Central memory CD4-positive, alpha-beta T cell (primary cell): Measurements from ENCODE around the gene KCNAB3.
A peak's percentile ranks its signal among the peaks of the same experiment; 100 is the strongest.

ENCODE experiments used
- DNase-seq: peaks from one replicate; pipeline ENCODE4 v3.0.0; 2022

The KCNAB3 gene

DNA sequence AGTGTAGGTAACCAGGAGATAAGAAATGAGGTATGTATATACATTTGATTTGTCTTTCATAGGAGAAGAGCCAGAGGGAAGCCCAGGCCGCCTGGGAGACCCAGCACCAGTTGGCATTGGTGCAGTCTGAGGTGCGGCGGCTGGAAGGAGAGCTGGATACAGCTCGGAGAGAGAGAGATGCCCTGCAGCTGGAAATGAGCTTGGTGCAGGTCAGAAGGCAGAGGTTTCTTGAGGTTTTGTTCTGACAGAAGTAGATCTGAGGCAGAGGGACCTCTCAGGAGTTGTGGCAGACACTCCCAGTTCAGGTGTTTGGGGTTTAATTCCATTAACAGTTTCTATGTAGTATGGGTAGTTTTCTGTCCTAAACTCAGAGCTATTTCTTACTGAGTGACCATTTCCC lies 10.4 kb upstream of the KCNAB3 start:
- no peak for DNase-seq

DNA sequence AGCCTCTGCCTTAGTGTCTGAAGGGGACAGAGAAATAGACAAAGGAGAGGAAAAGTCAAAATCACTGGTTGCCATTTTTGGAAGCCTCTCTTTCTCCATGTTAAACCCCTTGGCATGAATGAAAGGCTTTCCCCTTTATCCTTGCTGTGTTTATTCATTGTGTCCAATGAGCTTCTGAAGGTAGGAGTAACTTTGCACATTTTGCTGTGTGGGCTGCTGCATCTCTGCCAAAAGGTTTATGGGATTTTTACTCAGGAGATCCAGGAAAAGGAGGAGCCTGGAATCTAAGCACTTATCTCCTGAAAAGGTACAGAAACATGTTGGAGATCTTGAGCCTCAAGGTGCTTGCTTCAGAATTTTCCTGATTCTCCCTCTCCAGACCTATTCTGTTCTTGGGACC lies 6.2 kb upstream of the KCNAB3 start:
- DNase-seq, result no peak

GRCh38 chr17:7932949-7933348 lies 3.3 kb upstream of the KCNAB3 start:
- DNase-seq, result no peak

DNA sequence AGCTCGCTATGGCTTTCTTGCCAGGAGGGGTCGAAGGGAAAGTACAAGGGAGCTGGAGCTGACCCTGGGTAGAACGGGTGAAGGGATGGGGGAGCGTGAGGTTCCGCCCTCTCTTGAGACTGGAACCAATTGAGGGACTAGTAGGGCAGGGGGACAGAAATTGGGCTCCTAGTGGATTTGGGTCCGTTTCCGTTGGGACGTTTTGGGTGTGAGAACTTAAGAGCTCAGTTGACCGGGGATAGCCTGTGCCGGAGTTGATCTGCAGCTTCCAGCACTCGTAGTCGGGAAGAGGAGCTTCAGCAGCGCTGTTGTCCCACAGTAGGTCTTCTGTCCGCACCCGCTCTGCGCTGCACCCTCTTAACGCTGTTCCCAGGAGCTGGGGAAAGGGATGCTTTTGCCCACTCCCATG lies 2.8 kb upstream of the KCNAB3 start:
- peak; percentile 11 for DNase-seq

- peak; percentile 99 for DNase-seq
These were observed 2.2 kb upstream of the KCNAB3 start, which contains the start of the genes CNTROB and TRAPPC1 for GRCh38 chr17:7931709-7932482. Gene CNTROB, plus strand, starts transcription at chr17:7932206. Its CDS starts 874 bp downstream, at chr17:7933080. Gene TRAPPC1, minus strand, starts transcription at chr17:7931946. Its CDS starts 117 bp downstream, at chr17:7931829.

DNA sequence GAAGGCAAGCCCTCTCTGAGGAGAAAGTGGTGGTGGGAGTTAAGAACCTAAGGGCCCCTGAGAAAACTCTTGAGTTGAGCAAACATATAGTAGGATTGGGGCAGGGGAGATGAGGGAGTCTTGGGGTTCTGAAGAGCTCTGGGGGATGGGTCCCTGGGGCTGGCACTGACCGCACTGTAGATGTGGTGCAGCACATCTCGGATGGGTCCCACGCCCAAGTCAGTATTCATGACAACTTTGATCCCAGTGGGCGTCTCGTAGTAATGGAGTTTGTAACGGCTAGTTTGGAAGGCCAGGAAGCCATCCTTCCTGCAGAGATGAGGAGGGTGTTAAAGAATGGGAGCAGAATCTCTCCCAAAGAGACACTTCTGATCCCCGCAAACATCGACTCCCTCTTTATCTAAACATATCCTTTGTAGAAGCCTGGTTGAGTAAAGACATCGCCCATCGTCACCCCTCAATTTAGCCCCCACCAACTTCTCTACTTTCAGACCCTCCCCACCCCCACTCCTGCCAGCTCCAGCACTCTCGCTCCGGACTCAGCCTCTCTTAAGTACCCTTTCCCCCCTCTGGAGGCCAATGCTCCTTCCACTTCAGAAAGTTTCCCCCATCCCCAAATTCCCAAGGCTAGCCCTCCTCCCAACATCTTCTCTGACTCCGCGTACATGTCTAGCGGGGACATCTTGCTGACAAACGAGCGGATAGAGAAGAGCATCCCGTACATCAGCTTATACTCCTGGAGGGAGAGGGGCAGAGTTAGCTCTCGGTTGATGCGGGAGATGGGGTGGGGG lies 1.4 kb upstream of the KCNAB3 start:
- no peak for DNase-seq

- no peak for DNase-seq
These were observed 2.1 kb downstream of the KCNAB3 start for GRCh38 chr17:7927596-7927995.

GRCh38 chr17:7922845-7923628 lies 6.6 kb downstream of the KCNAB3 start:
- DNase-seq, result peak; percentile 76

DNA sequence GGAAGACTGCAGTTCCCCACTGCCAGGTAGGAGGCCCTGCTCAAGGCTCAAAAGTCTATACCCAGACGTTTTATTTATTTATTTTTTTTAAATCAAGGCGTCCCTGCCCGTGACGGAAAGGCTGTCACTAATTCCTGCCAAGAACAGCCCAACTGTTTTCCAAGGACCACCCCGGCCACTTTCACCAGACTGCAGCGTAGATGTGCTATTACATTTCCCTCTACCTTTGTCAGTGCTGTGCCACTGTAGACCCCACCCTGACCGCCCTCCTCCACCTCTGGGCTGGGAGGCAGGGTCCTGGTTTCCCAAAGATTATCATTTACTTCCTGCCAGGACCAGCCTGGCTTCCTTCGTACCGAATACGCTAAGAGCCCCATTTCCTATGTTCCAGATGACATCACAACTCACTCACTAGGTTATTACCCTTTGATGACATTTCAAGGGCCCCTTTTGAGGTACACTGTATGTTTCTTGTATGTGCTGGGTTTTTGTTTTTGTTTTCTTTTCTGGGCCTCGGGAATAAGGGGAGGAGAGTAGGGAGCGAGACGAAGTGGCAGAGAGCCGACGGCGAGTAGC lies 7.3 kb downstream of the KCNAB3 start:
- no peak for DNase-seq

DNA sequence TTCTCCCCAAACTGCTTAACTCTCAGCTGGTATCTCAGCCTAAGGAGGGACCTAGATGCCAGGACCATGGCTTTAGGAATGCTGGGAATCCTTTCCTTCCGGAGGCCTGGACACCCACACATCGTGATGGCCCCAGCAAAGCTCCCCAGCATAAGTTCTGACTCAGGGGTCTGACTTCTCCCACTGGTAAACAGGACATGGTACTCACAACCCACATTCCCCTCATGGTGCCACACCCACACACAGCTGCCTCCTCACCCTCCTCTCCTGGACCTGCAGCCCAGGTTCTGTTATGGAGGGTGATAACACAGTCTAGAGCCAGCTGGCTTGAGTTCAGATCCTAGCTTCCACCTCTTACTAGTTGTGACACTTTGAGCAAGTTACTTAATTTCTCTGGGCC lies 12.8 kb downstream of the KCNAB3 start:
- DNase-seq, result no peak

DNA sequence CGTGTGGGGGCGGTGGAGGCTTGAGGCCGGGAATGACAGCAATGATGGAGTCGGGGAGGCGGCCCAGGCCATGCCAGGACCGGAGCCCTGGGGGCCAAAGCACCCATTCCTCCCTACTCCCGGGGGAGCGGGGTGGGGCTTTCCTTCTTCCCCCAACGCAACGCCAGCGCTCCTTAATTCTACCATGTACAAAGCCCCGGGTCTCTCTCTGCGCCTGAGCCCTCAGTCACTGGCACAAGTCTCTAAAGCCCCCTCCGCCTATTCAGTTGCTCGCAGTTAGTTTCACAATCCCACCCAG lies 13.3 kb downstream of the KCNAB3 start:
- DNase-seq, result no peak

DNA sequence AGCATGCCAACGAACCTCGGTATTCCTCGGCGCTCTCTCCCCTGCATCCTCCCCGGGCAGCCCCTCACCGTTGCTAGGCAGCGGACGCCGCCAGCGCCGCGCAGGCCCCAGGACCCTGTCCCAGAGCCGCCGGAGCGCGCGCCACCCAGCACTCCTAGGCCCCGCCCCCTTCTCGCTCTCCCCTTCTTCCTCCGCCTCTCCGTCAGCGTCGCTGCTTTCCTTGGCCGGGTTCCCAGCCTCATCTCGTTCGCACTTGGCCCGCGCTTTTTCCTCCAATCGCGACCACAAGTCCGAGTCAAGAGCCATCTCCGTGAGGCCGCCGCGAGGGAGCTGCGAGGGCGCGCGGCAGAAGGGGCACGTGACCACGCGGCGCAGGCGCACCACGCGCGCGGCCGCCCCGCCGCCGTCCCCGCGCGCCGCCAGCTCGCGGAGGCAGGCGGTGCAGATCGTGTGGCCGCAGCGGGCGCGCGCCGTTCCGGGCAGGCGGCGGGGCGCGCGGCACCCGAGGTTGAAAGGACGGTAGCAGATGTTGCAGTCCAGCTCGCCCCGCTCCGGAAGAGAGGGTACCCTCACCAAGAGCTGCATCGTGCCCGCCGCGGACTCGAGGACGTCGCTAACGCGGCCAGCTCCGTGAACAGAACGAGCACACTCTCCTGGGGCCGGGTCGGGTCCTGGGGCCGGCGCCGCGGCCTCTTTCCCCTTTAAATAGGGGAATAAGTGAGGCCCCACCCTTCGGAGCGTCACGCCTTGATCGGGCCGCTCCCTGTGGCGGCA lies 13.9 kb downstream of the KCNAB3 start, which contains the start of gene RNF227:
Gene RNF227 (minus strand): TSS at position 679 of the 774 bp plus-strand sequence. CDS start 94 bp downstream, at position 585.
- DNase-seq, result peak; percentile 79

- DNase-seq, result no peak
These were observed 14.5 kb downstream of the KCNAB3 start for GRCh38 chr17:7915179-7915610.

DNA sequence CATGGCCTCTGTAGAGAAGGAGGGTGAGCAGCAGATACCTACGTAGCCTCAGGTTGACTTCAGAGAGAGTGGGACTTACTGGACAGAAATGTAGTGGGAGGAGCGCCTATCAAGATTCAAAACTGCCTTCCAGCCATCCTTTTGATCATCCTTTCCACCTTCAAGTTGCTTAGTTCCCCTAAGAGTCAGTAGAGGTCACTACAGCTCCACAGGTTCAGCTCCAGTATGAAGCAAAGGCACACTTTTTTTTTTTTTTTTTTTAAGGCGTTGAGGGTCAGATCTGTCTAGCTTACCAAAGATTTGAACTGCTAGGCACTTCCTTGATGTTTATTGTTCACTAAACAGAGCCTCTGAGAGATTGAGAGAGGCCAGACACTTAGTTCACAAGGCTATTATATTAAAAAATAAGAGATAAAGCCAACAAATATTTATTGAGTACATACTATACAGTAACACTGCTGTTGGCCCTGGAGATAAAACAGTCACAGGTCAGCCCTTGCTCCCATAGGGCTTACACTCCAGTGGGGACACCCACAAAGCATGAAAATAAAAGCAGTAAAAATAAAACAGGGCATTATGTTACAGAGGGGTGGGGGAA lies 16.6 kb downstream of the KCNAB3 start:
- peak; percentile 68 for DNase-seq

DNA sequence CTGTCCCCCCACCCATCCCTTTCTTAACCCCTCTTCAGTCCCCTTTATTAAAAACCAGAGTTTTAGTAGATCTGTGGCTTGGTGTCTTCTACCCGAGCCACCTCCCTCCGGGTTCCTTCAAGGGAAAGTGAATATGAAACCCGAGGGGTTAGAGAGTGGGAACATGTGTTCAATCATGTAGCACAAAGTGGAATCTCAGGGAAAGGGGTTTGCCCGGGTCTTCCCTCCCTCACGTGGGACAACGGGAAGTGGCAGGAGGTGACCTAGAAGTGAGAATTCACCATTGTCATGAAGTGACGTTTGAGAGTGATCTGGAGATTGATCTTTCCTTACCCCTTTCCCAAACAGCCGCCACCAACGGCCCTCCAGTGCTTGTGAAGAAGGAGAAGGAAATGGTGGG lies 18.5 kb downstream of the KCNAB3 start:
- DNase-seq, result no peak

DNA sequence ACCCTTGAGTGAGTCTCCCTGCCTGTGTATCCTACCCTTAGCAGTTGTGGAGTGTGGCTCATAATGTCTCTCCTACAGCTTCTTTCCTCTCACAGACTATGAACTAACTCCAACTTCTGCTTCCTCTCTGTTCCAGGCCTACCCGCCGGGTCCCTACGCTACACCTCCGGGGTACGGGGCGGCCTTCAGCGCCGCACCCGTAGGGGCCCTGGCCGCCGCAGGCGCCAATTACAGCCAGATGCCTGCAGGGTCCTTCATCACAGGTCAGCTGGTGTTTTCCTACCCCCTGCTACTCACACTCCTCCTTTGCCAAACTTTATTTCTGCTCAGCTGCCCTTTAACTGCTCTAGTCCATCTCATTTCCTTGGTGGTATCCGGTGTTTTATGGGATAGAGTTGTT lies 18.9 kb downstream of the KCNAB3 start:
- no peak for DNase-seq

DNA sequence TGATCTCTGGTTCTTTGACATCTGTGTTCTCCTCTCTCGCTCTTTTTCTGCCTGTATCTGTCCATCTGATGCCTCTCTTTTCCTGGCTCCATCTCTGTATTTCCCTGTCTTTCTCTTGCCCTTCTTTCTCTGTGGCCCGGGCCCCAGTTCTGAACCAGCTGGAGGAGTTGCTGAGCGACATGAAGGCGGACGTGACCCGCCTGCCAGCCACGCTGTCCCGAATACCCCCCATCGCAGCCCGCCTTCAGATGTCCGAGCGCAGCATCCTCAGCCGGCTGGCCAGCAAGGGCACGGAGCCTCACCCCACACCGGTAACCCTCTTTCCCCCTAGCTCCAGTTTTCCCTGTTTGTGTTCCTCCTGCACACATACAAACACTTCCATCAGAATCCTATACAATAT lies 19.4 kb downstream of the KCNAB3 start:
- no peak for DNase-seq

DNA sequence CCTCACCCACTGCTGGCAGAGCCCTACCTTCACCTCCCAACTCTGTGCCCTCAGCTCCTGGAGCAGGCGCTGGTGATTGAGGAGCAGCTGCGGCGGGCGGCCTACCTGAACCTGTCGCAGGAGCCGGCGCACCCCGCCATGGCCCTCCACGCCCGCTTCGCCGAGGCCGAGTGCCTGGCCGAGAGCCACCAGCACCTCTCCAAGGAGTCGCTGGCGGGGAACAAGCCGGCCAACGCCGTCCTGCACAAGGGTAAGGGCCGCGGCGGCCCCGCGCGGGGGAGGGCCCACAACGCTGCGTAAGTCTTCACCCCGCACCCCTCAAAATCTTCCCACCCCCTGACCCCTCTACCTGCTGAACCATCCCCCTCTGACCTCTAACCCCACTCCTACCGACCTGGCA lies 20.6 kb downstream of the KCNAB3 start:
- DNase-seq, result no peak

- no peak for DNase-seq
These were observed 26.2 kb downstream of the KCNAB3 start for GRCh38 chr17:7903154-7904103.

- peak; percentile 26 for DNase-seq
These were observed 31.9 kb downstream of the KCNAB3 start for GRCh38 chr17:7897773-7898172.
